Right ventricle myocardium superior (tissue), 1 donor: ENCODE measurements around the gene WDR27. TPM values are rescaled to one million over a fixed set of nuclear protein-coding genes. Genes with fewer than 3 reads are reported as not detected.
"Not testable (repeated sequence)": the region's sequence is repeated elsewhere in the genome, so short reads cannot be mapped to it uniquely, and the experiment has no call there.

Experiments used
- ATAC-seq: fragments of 200-7000 bp; cut with Tn5 transposase; one replicate; pipeline ENCODE4 v1.9.1; 2020; ENCODE audit warnings: mild to moderate bottlenecking; ENCODE audit not compliant: poor library complexity
- DNase-seq: peaks from one replicate; pipeline ENCODE4 v3.0.0-alpha.2; 2020
- intact Hi-C: fragments of 100-400 bp; cut with DNase I; formaldehyde crosslinking; loops from one replicate; pipeline ENCODE4 v1.11.2; 2022
- total RNA-seq: library from RNA; stranded (reverse); fragmentation: NEBNext Ultra II Directional; extraction: Animal tissue kit (Norgen Biotek cat#: 25700); gene quantifications from one replicate; pipeline ENCODE4 v1.2.1, GENCODE V29; 2021
- donor health status: DM: no; HTN: yes; CAD: no; lungs with severe emphysema.

The WDR27 gene
- total RNA-seq, 1 donor from 2014 or later, result 9.0 TPM

- intact Hi-C loops, result no loop called here
- ATAC-seq, result no peak
- no peak for DNase-seq
Measured at GRCh38 chr6:169624785-169625184, 77.0 kb downstream of the WDR27 start.

GRCh38 chr6:169623975-169624374, 77.9 kb downstream of the WDR27 start:
- no peak for DNase-seq
- intact Hi-C loops, result no loop called here
- ATAC-seq, result no peak

- DNase-seq, result no peak
- ATAC-seq, result no peak
- intact Hi-C loops, result no loop called here
Measured at GRCh38 chr6:169623343-169623742, 78.5 kb downstream of the WDR27 start.

- intact Hi-C loops, result no loop called here
- ATAC-seq, result no peak
Measured at GRCh38 chr6:169622618-169623017, 79.2 kb downstream of the WDR27 start.

GRCh38 chr6:169621311-169621710, 80.5 kb downstream of the WDR27 start:
- intact Hi-C loops, result no loop called here
- ATAC-seq (no peak), DNase-seq (no peak)

More at GRCh38 chr6:169622618-169623017, 79.2 kb downstream of the WDR27 start:
- DNase-seq, result no peak

GRCh38 chr6:169620171-169621130, 81.4 kb downstream of the WDR27 start:
- ATAC-seq (no peak), DNase-seq (no peak)
- intact Hi-C loops, result no loop called here

GRCh38 chr6:169619650-169620049, 82.2 kb downstream of the WDR27 start:
- DNase-seq (no peak), ATAC-seq (no peak)
- intact Hi-C loops, result no loop called here

- intact Hi-C loops, result no loop called here
- ATAC-seq (no peak), DNase-seq (no peak)
Measured at GRCh38 chr6:169618526-169619490, 83.0 kb downstream of the WDR27 start.

GRCh38 chr6:169617562-169617961, 84.3 kb downstream of the WDR27 start:
- ATAC-seq (no peak), DNase-seq (no peak)
- intact Hi-C loops, result no loop called here

- ATAC-seq, DNase-seq, intact Hi-C loops: not testable (repeated sequence)
Measured at GRCh38 chr6:169608609-169609008, 93.2 kb downstream of the WDR27 start.

GRCh38 chr6:169604076-169604475, 97.8 kb downstream of the WDR27 start:
- DNase-seq, result no peak
- no peak for ATAC-seq
- intact Hi-C loops, result no loop called here

- ATAC-seq, result not testable (repeated sequence)
Measured at GRCh38 chr6:169601129-169601528, 100.7 kb downstream of the WDR27 start.

GRCh38 chr6:169592558-169592957, 109.3 kb downstream of the WDR27 start:
- intact Hi-C loops, result no loop called here
- ATAC-seq (no peak), DNase-seq (no peak)

More at GRCh38 chr6:169601129-169601528, 100.7 kb downstream of the WDR27 start:
- intact Hi-C loops, DNase-seq: not testable (repeated sequence)

- DNase-seq (no peak), ATAC-seq (no peak)
- intact Hi-C loops, result no loop called here
Measured at GRCh38 chr6:169591616-169592015, 110.2 kb downstream of the WDR27 start.

GRCh38 chr6:169590376-169590939, 111.4 kb downstream of the WDR27 start:
- ATAC-seq, result no peak
- intact Hi-C loops, result no loop called here
- no peak for DNase-seq

- no peak for DNase-seq
- intact Hi-C loops, result no loop called here
- ATAC-seq, result no peak
Measured at GRCh38 chr6:169589699-169590257, 112.1 kb downstream of the WDR27 start.

- intact Hi-C loops, result no loop called here
- DNase-seq, result no peak
- no peak for ATAC-seq
Measured at GRCh38 chr6:169589293-169589692, 112.5 kb downstream of the WDR27 start.

GRCh38 chr6:169587975-169588374, 113.9 kb downstream of the WDR27 start:
- DNase-seq (no peak), ATAC-seq (no peak)
- intact Hi-C loops, result no loop called here
